Endothelial cell of umbilical vein (primary cell): Measurements from ENCODE around the gene KDM4C. TPM values are rescaled to one million over a fixed set of nuclear protein-coding genes. Genes with fewer than 3 reads are reported as not detected.

ENCODE experiments used
- BruUV-seq: library from RNA; stranded (reverse); fragments of 400-500 nt; replicated peaks from 2 replicates; lab custom pipeline; 2021; lab: Mats Ljungman, UMichigan
- CTCF ChIA-PET: fragments of 300-600, 350-600 bp; sonication (Branson Sonifier 250); formaldehyde crosslinking; loops from one replicate; lab custom pipeline; 2021; ENCODE audit warnings: antibody characterized with exemption, inconsistent platforms; lab: Charles Lee
- POLR2A ChIA-PET: fragments of 300-600, 350-600 bp; sonication (Branson Sonifier 250); formaldehyde crosslinking; loops from one replicate; lab custom pipeline; 2021; ENCODE audit warnings: antibody characterized with exemption, inconsistent platforms; lab: Charles Lee
- DNase-seq: peaks from one replicate; pipeline ENCODE4 v3.0.0-alpha.2; 2011; ENCODE audit warnings: low read depth, low spot score
- FAIRE-seq: peaks from 2 replicates; lab custom pipeline; 2011; peaks lifted over from hg19 to GRCh38; lab: Jason Lieb, UNC
- H2AFZ ChIP-seq: 2 replicates; pipeline ENCODE4 v1.6.0; 2012; ENCODE audit warnings: low read depth, low read length, control low read depth, inconsistent platforms
- H3K27ac ChIP-seq: 2 replicates; pipeline ENCODE4 v1.5.1; 2011; ENCODE audit warnings: low read depth, mild to moderate bottlenecking, control low read depth, low read length, moderate library complexity; ENCODE audit not compliant: insufficient read depth
- H3K27me3 ChIP-seq, 2 experiments: 2 replicates each; pipeline versions ENCODE4 v1.6.0 to v1.6.1; 2011; ENCODE audit warnings: low read length in 2 of 2, mixed read lengths in 1 of 2; ENCODE audit not compliant: control insufficient read depth in 2 of 2, insufficient read depth in 2 of 2
- H3K36me3 ChIP-seq, 2 experiments: 2 replicates in 1 of 2; 3 replicates in 1 of 2; pipeline ENCODE4 v1.5.1; 2011; ENCODE audit warnings: low read length in 2 of 2, mild to moderate bottlenecking in 1 of 2, moderate library complexity in 1 of 2; ENCODE audit not compliant: control insufficient read depth in 2 of 2, insufficient read depth in 2 of 2; ENCODE audit errors: extremely low read depth in 1 of 2
- H3K4me1 ChIP-seq: 3 replicates; pipeline ENCODE4 v1.5.1; 2011; ENCODE audit warnings: mild to moderate bottlenecking, low read length; ENCODE audit not compliant: control insufficient read depth, insufficient read depth; ENCODE audit errors: extremely low read depth
- H3K4me2 ChIP-seq: 2 replicates; pipeline ENCODE4 v1.6.1; 2011; ENCODE audit warnings: low read length, control low read depth, mixed read lengths; ENCODE audit not compliant: insufficient read depth
- H3K4me3 ChIP-seq, 3 experiments: fragments of 200-600 bp in 1 of 3; sonication (generic), shearing (Covaris generic) in 1 of 3; replicated peaks in 1 of 3; 2 replicates each; pipeline ENCODE4 v1.5.1; 2011 to 2016; ENCODE audit warnings: control low read depth in 3 of 3, low read length in 3 of 3, mild to moderate bottlenecking in 2 of 3, inconsistent platforms in 1 of 3, low read depth in 1 of 3, moderate library complexity in 1 of 3; ENCODE audit not compliant: insufficient read depth in 1 of 3
- H3K79me2 ChIP-seq: 2 replicates; pipeline ENCODE4 v1.6.0; 2012; ENCODE audit warnings: low read length, inconsistent platforms; ENCODE audit not compliant: control insufficient read depth, insufficient read depth
- H3K9ac ChIP-seq: replicated peaks from 2 replicates; pipeline ENCODE3; 2011; ENCODE audit warnings: low read length, control low read depth; ENCODE audit not compliant: insufficient read depth; ENCODE audit errors: extremely low read depth
- H3K9me1 ChIP-seq: replicated peaks from 3 replicates; pipeline ENCODE4 v1.6.0; 2011; ENCODE audit warnings: mild to moderate bottlenecking, low read length; ENCODE audit not compliant: control insufficient read depth, insufficient read depth; ENCODE audit errors: extremely low read depth
- H3K9me3 ChIP-seq: replicated peaks from 2 replicates; pipeline ENCODE4 v1.5.1; 2012; ENCODE audit warnings: low read length, inconsistent platforms; ENCODE audit not compliant: control insufficient read depth, insufficient read depth
- H4K20me1 ChIP-seq: replicated peaks from 2 replicates; pipeline ENCODE3; 2011; ENCODE audit warnings: mild to moderate bottlenecking, low read length; ENCODE audit not compliant: control insufficient read depth, insufficient read depth; ENCODE audit errors: extremely low read depth
- EZH2 ChIP-seq: IDR thresholded peaks from 2 replicates; pipeline ENCODE4 v1.6.1; 2012; ENCODE audit warnings: borderline replicate concordance, low read depth, mild to moderate bottlenecking, moderate library complexity, low read length, inconsistent platforms; ENCODE audit not compliant: severe bottlenecking
- FOS ChIP-seq: IDR thresholded peaks from 2 replicates; pipeline ENCODE4 v1.6.1; 2011; ENCODE audit warnings: mild to moderate bottlenecking, low read length, moderate library complexity, borderline replicate concordance; ENCODE audit not compliant: insufficient read depth
- JUN ChIP-seq: IDR thresholded peaks from 2 replicates; pipeline ENCODE4 v1.6.1; 2011; ENCODE audit warnings: borderline replicate concordance, low read depth; ENCODE audit not compliant: insufficient read length, insufficient read depth
- MYC ChIP-seq: IDR thresholded peaks from one replicate; pipeline ENCODE4 v1.6.1; 2011; ENCODE audit warnings: mild to moderate bottlenecking, low read depth, low read length
- POLR2A ChIP-seq: IDR thresholded peaks from 2 replicates; pipeline ENCODE4 v1.6.1; 2012; ENCODE audit warnings: low read depth, mild to moderate bottlenecking, control low read depth, low read length
- POLR2AphosphoS5 ChIP-seq: IDR thresholded peaks from 2 replicates; pipeline ENCODE4 v1.6.1; 2012; ENCODE audit warnings: low read depth, mild to moderate bottlenecking, control low read depth, low read length, moderate library complexity; ENCODE audit not compliant: insufficient read depth
- dilution Hi-C: fragments of 300-500 bp; cut with MboI; formaldehyde crosslinking; loops from one replicate; pipeline ENCODE4 v1.15.0; 2019; ENCODE audit warnings: low sequenced_read_pairs; ENCODE audit not compliant: extremely low pct_ligation_motif_present
- intact Hi-C: fragments of 100-400 bp; cut with micrococcal nuclease; formaldehyde crosslinking; loops from one replicate; pipeline ENCODE4 v1.10.0; 2022
- polyA plus RNA-seq, 4 experiments: library from polyadenylated mRNA; depleted of rRNA in 3 of 4; stranded (reverse) in 3 of 4; unstranded in 1 of 4; fragments of >200 nt; gene quantifications; 2 replicates each; pipeline versions ENCODE4 v1.2.1 to v1.2.3, GENCODE V29; 2011 to 2012; ENCODE audit warnings: missing spikeins in 1 of 4
- total RNA-seq: library from RNA; stranded (reverse); gene quantifications from 2 replicates; pipeline ENCODE4 v1.2.3, GENCODE V29; 2021
- TF ChIP-seq, protein P1 (sequence below), 2 donors: IDR thresholded peaks; 1 replicate in 1 of 2; 2 replicates in 1 of 2; pipeline ENCODE4 v1.5.1; 2011; ENCODE audit warnings: low read length in 2 of 2, mild to moderate bottlenecking in 2 of 2, moderate library complexity in 2 of 2, control low read depth in 1 of 2, inconsistent platforms in 1 of 2, low read depth in 1 of 2; ENCODE audit not compliant: insufficient read depth in 1 of 2; ENCODE audit errors: extremely low read depth in 1 of 2

The KDM4C gene
- total and polyA plus RNA-seq, 2 donors (not counting 3 experiments of a cell fraction or from before 2014, with no cell fraction given), result 5.4 to 15.0 TPM

- dilution Hi-C loops, result no loop called here
- H3K4me2 ChIP-seq, result no peak overlapping the region
- no TSS peak for BruUV-seq
- H3K27me3 ChIP-seq, result no peaks in the 10 kb centered on the region
- TF ChIP-seq, protein P1, sequence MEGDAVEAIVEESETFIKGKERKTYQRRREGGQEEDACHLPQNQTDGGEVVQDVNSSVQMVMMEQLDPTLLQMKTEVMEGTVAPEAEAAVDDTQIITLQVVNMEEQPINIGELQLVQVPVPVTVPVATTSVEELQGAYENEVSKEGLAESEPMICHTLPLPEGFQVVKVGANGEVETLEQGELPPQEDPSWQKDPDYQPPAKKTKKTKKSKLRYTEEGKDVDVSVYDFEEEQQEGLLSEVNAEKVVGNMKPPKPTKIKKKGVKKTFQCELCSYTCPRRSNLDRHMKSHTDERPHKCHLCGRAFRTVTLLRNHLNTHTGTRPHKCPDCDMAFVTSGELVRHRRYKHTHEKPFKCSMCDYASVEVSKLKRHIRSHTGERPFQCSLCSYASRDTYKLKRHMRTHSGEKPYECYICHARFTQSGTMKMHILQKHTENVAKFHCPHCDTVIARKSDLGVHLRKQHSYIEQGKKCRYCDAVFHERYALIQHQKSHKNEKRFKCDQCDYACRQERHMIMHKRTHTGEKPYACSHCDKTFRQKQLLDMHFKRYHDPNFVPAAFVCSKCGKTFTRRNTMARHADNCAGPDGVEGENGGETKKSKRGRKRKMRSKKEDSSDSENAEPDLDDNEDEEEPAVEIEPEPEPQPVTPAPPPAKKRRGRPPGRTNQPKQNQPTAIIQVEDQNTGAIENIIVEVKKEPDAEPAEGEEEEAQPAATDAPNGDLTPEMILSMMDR (IDR thresholded peaks at IDR 0.05; ENCODE audit: extremely low read depth in 1 of 2, insufficient read depth in 1 of 2, low read depth in 1 of 2, low read length in 2 of 2), result no peak
- no peak for TF ChIP-seq POLR2AphosphoS5
- no peaks in the 10 kb centered on the region for H3K9me3 ChIP-seq
- H3K27ac ChIP-seq, result no peak overlapping the region
- POLR2A ChIA-PET, result no interaction called here
- intact Hi-C loops, result no loop called here
- no peak overlapping the region for H2AFZ ChIP-seq
- no peak overlapping the region for H3K4me3 ChIP-seq
- CTCF ChIA-PET, result interaction anchor here (0.9 kb wide), 1 partner anchor 32 kb away, joined by 3 read pairs; no protein-coding TSS in a partner anchor
- FAIRE-seq (no peak), DNase-seq (no peak)
- no peaks in the 10 kb centered on the region for H3K4me1 ChIP-seq
- H3K9ac ChIP-seq, result no peak overlapping the region
- H3K36me3 ChIP-seq, result no peaks in the 10 kb centered on the region
- no peaks in the 10 kb centered on the region for H3K79me2 ChIP-seq
- H3K9me1 ChIP-seq, result no peaks in the 10 kb centered on the region
- no peaks in the 10 kb centered on the region for H4K20me1 ChIP-seq
Observed at GRCh38 chr9:7117676-7118561, 360.1 kb downstream of the KDM4C start.

- no peaks in the 10 kb centered on the region for H3K4me1 ChIP-seq
- FAIRE-seq (no peak), DNase-seq (no peak)
- H3K9me1 ChIP-seq, result no peaks in the 10 kb centered on the region
- H3K79me2 ChIP-seq, result no peaks in the 10 kb centered on the region
- no peak overlapping the region for H3K4me2 ChIP-seq
- no TSS peak for BruUV-seq
- ChIA-PET POLR2A (no interaction called here), CTCF (no interaction called here)
- no peak overlapping the region for H3K27ac ChIP-seq
- intact Hi-C loops (no loop called here), dilution Hi-C loops (no loop called here)
- H4K20me1 ChIP-seq, result no peaks in the 10 kb centered on the region
- no peak overlapping the region for H2AFZ ChIP-seq
- no peaks in the 10 kb centered on the region for H3K36me3 ChIP-seq
- H3K4me3 ChIP-seq, result no peak overlapping the region
- H3K27me3 ChIP-seq, result no peaks in the 10 kb centered on the region
- no peak overlapping the region for H3K9ac ChIP-seq
- H3K9me3 ChIP-seq, result no peaks in the 10 kb centered on the region
- TF ChIP-seq POLR2A (no peak), MYC (no peak), FOS (no peak), EZH2 (no peak), JUN (no peak)
Observed at GRCh38 chr9:7118633-7119032, 360.9 kb downstream of the KDM4C start.
